Measurements from ENCODE around the gene MSS51. TPM values are rescaled to one million over a fixed set of nuclear protein-coding genes. Genes with fewer than 3 reads are reported as not detected.

The MSS51 gene
- total RNA-seq, 1 donor from 2014 or later: 2.8 TPM

- no peak for DNase-seq (ENCODE audit: extremely low spot score, unreplicated experiment)
- no peaks in the 10 kb centered on the region for H3K4me1 Mint-ChIP-seq (ENCODE audit: unreplicated experiment)
- no peak overlapping the region for H3K4me3 Mint-ChIP-seq
- H3K9me3 Mint-ChIP-seq: no peaks in the 10 kb centered on the region
- H3K27ac Mint-ChIP-seq: no peak overlapping the region
- TF ChIP-seq CTCF (conservative IDR thresholded peaks at IDR 0.05): no peak
- H3K36me3 Mint-ChIP-seq: peaks cover 4% of the 10 kb centered on the region
- H3K27me3 Mint-ChIP-seq: no peaks in the 10 kb centered on the region
Observed at GRCh38 chr10:73448384-73448783, 15.0 kb upstream of the MSS51 start.

GRCh38 chr10:73446926-73447325, 13.6 kb upstream of the MSS51 start:
- no peaks in the 10 kb centered on the region for H3K4me1 Mint-ChIP-seq (ENCODE audit: unreplicated experiment)
- no peak overlapping the region for H3K27ac Mint-ChIP-seq
- no peaks in the 10 kb centered on the region for H3K9me3 Mint-ChIP-seq
- no peak for DNase-seq (ENCODE audit: extremely low spot score, unreplicated experiment)
- H3K36me3 Mint-ChIP-seq: peaks cover 4% of the 10 kb centered on the region
- no peak for TF ChIP-seq CTCF (conservative IDR thresholded peaks at IDR 0.05)
- H3K4me3 Mint-ChIP-seq: no peak overlapping the region
- H3K27me3 Mint-ChIP-seq: no peaks in the 10 kb centered on the region

GRCh38 chr10:73444457-73444856, 11.1 kb upstream of the MSS51 start:
- H3K4me1 Mint-ChIP-seq (ENCODE audit: unreplicated experiment): no peaks in the 10 kb centered on the region
- H3K27ac Mint-ChIP-seq: no peak overlapping the region
- no peak for DNase-seq (ENCODE audit: extremely low spot score, unreplicated experiment)
- no peak for TF ChIP-seq CTCF (conservative IDR thresholded peaks at IDR 0.05)
- no peak overlapping the region for H3K4me3 Mint-ChIP-seq
- no peaks in the 10 kb centered on the region for H3K27me3 Mint-ChIP-seq
- H3K9me3 Mint-ChIP-seq: no peaks in the 10 kb centered on the region
- H3K36me3 Mint-ChIP-seq: peaks cover 6% of the 10 kb centered on the region

- no peak for DNase-seq (ENCODE audit: extremely low spot score, unreplicated experiment)
Observed at GRCh38 chr10:73439605-73440312, 6.4 kb upstream of the MSS51 start.

GRCh38 chr10:73439055-73439454, 5.7 kb upstream of the MSS51 start:
- H3K27ac Mint-ChIP-seq: no peak overlapping the region
- H3K9me3 Mint-ChIP-seq: no peaks in the 10 kb centered on the region
- no peaks in the 10 kb centered on the region for H3K27me3 Mint-ChIP-seq
- no peaks in the 10 kb centered on the region for H3K4me1 Mint-ChIP-seq (ENCODE audit: unreplicated experiment)
- H3K36me3 Mint-ChIP-seq: peaks cover 6% of the 10 kb centered on the region
- DNase-seq (ENCODE audit: extremely low spot score, unreplicated experiment): no peak
- H3K4me3 Mint-ChIP-seq: no peak overlapping the region
- TF ChIP-seq CTCF (conservative IDR thresholded peaks at IDR 0.05): no peak

More at GRCh38 chr10:73439605-73440312, 6.4 kb upstream of the MSS51 start:
- no peaks in the 10 kb centered on the region for H3K27me3 Mint-ChIP-seq
- H3K9me3 Mint-ChIP-seq: no peaks in the 10 kb centered on the region
- no peak for TF ChIP-seq CTCF (conservative IDR thresholded peaks at IDR 0.05)
- H3K4me1 Mint-ChIP-seq (ENCODE audit: unreplicated experiment): no peaks in the 10 kb centered on the region
- H3K4me3 Mint-ChIP-seq: no peak overlapping the region
- no peak overlapping the region for H3K27ac Mint-ChIP-seq
- H3K36me3 Mint-ChIP-seq: peaks cover 10% of the 10 kb centered on the region
